Liver (tissue), 9 donors: ENCODE data around the gene INO80C. TPM values are rescaled to one million over a fixed set of nuclear protein-coding genes. Genes with fewer than 3 reads are reported as not detected.

ENCODE experiments used
- DNase-seq: peaks from one replicate; pipeline ENCODE4 v3.0.0-alpha.2; 2017; ENCODE audit warnings: low spot score
- H3K27ac ChIP-seq, 2 donors: one replicate each; pipeline ENCODE4 v1.7.0; 2013; ENCODE audit warnings: inconsistent platforms in 2 of 2, low read length in 2 of 2, control low read depth in 1 of 2, low read depth in 1 of 2, mild to moderate bottlenecking in 1 of 2
- H3K27me3 ChIP-seq, 4 donors: one replicate each; pipeline versions ENCODE4 v1.6.1 to v1.7.0; 2013; ENCODE audit warnings: low read length in 3 of 4, inconsistent platforms in 1 of 4, mild to moderate bottlenecking in 1 of 4, moderate library complexity in 1 of 4; ENCODE audit not compliant: control insufficient read depth in 4 of 4, insufficient read depth in 4 of 4
- H3K36me3 ChIP-seq, 4 donors: one replicate each; pipeline versions ENCODE4 v1.6.1 to v1.7.0; 2013; ENCODE audit warnings: low read length in 3 of 4, mild to moderate bottlenecking in 3 of 4, low read depth in 1 of 4, moderate library complexity in 1 of 4; ENCODE audit not compliant: control insufficient read depth in 4 of 4, insufficient read depth in 3 of 4
- H3K4me1 ChIP-seq, 4 donors: one replicate each; pipeline versions ENCODE4 v1.6.1 to v1.7.0; 2013; ENCODE audit warnings: low read length in 3 of 4, mild to moderate bottlenecking in 3 of 4, moderate library complexity in 1 of 4; ENCODE audit not compliant: control insufficient read depth in 4 of 4, insufficient read depth in 4 of 4
- H3K4me3 ChIP-seq, 3 donors: one replicate each; pipeline versions ENCODE4 v1.6.1 to v1.7.0; 2013; ENCODE audit warnings: low read length in 3 of 3, control low read depth in 1 of 3, low read depth in 1 of 3, mild to moderate bottlenecking in 1 of 3
- H3K9ac ChIP-seq, 2 donors: one replicate each; pipeline ENCODE4 v1.7.0; 2013; ENCODE audit warnings: low read length in 2 of 2, mild to moderate bottlenecking in 2 of 2, moderate library complexity in 2 of 2, control low read depth in 1 of 2, low read depth in 1 of 2
- H3K9me3 ChIP-seq, 4 donors: one replicate each; pipeline versions ENCODE4 v1.6.1 to v1.7.0; 2013; ENCODE audit warnings: low read length in 3 of 4; ENCODE audit not compliant: control insufficient read depth in 4 of 4
- CTCF ChIP-seq: fragments of 150-350 bp; IDR thresholded peaks from 2 replicates; pipeline ENCODE4 v1.5.1; 2017; ENCODE audit warnings: improper control_type of control experiment, low read depth, low read length; ENCODE audit not compliant: missing input control
- EGR1 ChIP-seq, 2 donors: IDR thresholded peaks; 2 replicates each; pipeline ENCODE4 v1.6.1; 2016 to 2018; ENCODE audit warnings: antibody characterized with exemption in 2 of 2, low read depth in 2 of 2
- FOXA1 ChIP-seq: IDR thresholded peaks from 2 replicates; pipeline ENCODE4 v1.6.1; 2016; ENCODE audit warnings: antibody characterized with exemption
- FOXA2 ChIP-seq: IDR thresholded peaks from 2 replicates; pipeline ENCODE4 v1.6.1; 2016; ENCODE audit warnings: antibody characterized with exemption
- GABPA ChIP-seq, 2 donors: IDR thresholded peaks in 1 of 2; conservative IDR thresholded peaks in 1 of 2; 2 replicates each; pipeline ENCODE4 v1.6.1; 2016; ENCODE audit warnings: antibody characterized with exemption in 2 of 2, mild to moderate bottlenecking in 1 of 2, moderate library complexity in 1 of 2
- HNF4A ChIP-seq, 2 donors: conservative IDR thresholded peaks; 2 replicates each; pipeline ENCODE4 v1.6.1; 2016; ENCODE audit warnings: antibody characterized with exemption in 2 of 2, mild to moderate bottlenecking in 2 of 2
- JUND ChIP-seq, 2 donors: IDR thresholded peaks; 2 replicates each; pipeline ENCODE4 v1.6.1; 2016; ENCODE audit warnings: antibody characterized with exemption in 2 of 2
- NR2F2 ChIP-seq: IDR thresholded peaks from 2 replicates; pipeline ENCODE4 v1.6.1; 2016; ENCODE audit warnings: antibody characterized with exemption
- RAD21 ChIP-seq, 2 donors: IDR thresholded peaks; 2 replicates each; pipeline ENCODE4 v1.6.1; 2016; ENCODE audit warnings: antibody characterized with exemption in 2 of 2, mild to moderate bottlenecking in 2 of 2
- RXRA ChIP-seq, 2 donors: IDR thresholded peaks; 2 replicates each; pipeline ENCODE4 v1.6.1; 2017 to 2018; ENCODE audit warnings: antibody characterized with exemption in 2 of 2, mild to moderate bottlenecking in 1 of 2
- TAF1 ChIP-seq: conservative IDR thresholded peaks from 2 replicates; pipeline ENCODE4 v1.6.1; 2016; ENCODE audit warnings: antibody characterized with exemption, mild to moderate bottlenecking
- YY1 ChIP-seq: IDR thresholded peaks from 2 replicates; pipeline ENCODE4 v1.6.1; 2016; ENCODE audit warnings: antibody characterized with exemption, mild to moderate bottlenecking
- WGBS: extraction: QIAGEN DNeasy Blood & Tissue Kit; methylation state at CpG from one replicate; pipeline ENCODE4 v1.1.7; 2013; 5-methylcytosine and 5-hydroxymethylcytosine counted together
- polyA plus RNA-seq, 2 donors: library from polyadenylated mRNA; stranded (reverse) in 1 of 2; unstranded in 1 of 2; fragments of 200-250 nt in 1 of 2; fragments of >200 nt in 1 of 2; fragmentation: Nextera tagmentation in 1 of 2; extraction: Ambion mirVana in 1 of 2; gene quantifications; one replicate each; pipeline versions ENCODE4 v1.2.1 to v1.2.3, GENCODE V29; 2013 to 2015
- total RNA-seq, 2 donors: library from RNA; depleted of rRNA; stranded (reverse); fragments of >200 nt; gene quantifications; one replicate each; pipeline ENCODE4 v1.2.3, GENCODE V29; 2014
- TF ChIP-seq, protein P1 (sequence below): IDR thresholded peaks from 2 replicates; pipeline ENCODE4 v1.6.1; 2016; ENCODE audit warnings: antibody characterized with exemption
- TF ChIP-seq, protein P2 (sequence below): IDR thresholded peaks from 2 replicates; pipeline ENCODE4 v1.6.1; 2016; ENCODE audit warnings: antibody characterized with exemption
- TF ChIP-seq, protein P3 (sequence below): IDR thresholded peaks from 2 replicates; pipeline ENCODE4 v1.6.1; 2016; ENCODE audit warnings: antibody characterized with exemption, mild to moderate bottlenecking
- donor health status: healthy.
- donor health status: healthy.
- donor health status: healthy.
- donor health status: healthy.
- donor health status: healthy.

The INO80C gene
- total and polyA plus RNA-seq, 4 donors: 4.6 to 13.4 (median 10.5) TPM

GRCh38 chr18:35507192-35507591 is 9.4 kb upstream of the INO80C start:
- Histone ChIP-seq H3K4me3 (no peak overlapping the region), H3K9ac (no peak overlapping the region), H3K36me3 (no peaks in the 10 kb centered on the region), H3K27ac (no peak overlapping the region), H3K27me3 (no peaks in the 10 kb centered on the region), H3K9me3 (no peaks in the 10 kb centered on the region), H3K4me1 (peaks cover 0 to 12% (median 6%) of the 10 kb centered on the region in 4 donors)
- 90% methylated on average over 3 of the region's 3 CpGs for WGBS
- no peak for TF ChIP-seq TAF1
- TF ChIP-seq, protein P1, sequence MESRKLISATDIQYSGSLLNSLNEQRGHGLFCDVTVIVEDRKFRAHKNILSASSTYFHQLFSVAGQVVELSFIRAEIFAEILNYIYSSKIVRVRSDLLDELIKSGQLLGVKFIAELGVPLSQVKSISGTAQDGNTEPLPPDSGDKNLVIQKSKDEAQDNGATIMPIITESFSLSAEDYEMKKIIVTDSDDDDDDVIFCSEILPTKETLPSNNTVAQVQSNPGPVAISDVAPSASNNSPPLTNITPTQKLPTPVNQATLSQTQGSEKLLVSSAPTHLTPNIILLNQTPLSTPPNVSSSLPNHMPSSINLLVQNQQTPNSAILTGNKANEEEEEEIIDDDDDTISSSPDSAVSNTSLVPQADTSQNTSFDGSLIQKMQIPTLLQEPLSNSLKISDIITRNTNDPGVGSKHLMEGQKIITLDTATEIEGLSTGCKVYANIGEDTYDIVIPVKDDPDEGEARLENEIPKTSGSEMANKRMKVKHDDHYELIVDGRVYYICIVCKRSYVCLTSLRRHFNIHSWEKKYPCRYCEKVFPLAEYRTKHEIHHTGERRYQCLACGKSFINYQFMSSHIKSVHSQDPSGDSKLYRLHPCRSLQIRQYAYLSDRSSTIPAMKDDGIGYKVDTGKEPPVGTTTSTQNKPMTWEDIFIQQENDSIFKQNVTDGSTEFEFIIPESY: no peak
- no peak for TF ChIP-seq FOXA1
- no peak for TF ChIP-seq RAD21 (IDR thresholded peaks at IDR 0.05)
- no peak for TF ChIP-seq CTCF
- no peak for TF ChIP-seq FOXA2
- TF ChIP-seq RXRA (IDR thresholded peaks at IDR 0.05): no peak
- TF ChIP-seq GABPA (IDR thresholded peaks at IDR 0.05 in 1 of 2, conservative IDR thresholded peaks at IDR 0.05 in 1 of 2): no peak
- TF ChIP-seq, protein P2, sequence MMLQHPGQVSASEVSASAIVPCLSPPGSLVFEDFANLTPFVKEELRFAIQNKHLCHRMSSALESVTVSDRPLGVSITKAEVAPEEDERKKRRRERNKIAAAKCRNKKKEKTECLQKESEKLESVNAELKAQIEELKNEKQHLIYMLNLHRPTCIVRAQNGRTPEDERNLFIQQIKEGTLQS: no peak
- TF ChIP-seq YY1: no peak
- no peak for TF ChIP-seq NR2F2
- no peak for TF ChIP-seq JUND (IDR thresholded peaks at IDR 0.05)
- no peak for TF ChIP-seq HNF4A (conservative IDR thresholded peaks at IDR 0.05)
- no peak for TF ChIP-seq EGR1 (IDR thresholded peaks at IDR 0.05; ENCODE audit: low read depth in 2 of 2)
- DNase-seq: peak; percentile 17

- Histone ChIP-seq H3K9ac (no peak overlapping the region), H3K27ac (peak overlapping the region in 1 of 2 donors; percentile 30), H3K27me3 (no peaks in the 10 kb centered on the region), H3K4me3 (no peak overlapping the region), H3K36me3 (no peaks in the 10 kb centered on the region), H3K4me1 (peaks cover 0 to 12% (median 6%) of the 10 kb centered on the region in 4 donors), H3K9me3 (no peaks in the 10 kb centered on the region)
- WGBS: 24% methylated on average over 5 of the region's 5 CpGs
- DNase-seq: peak; percentile 4
- peak in 1 of 2 donors; percentile 31 for TF ChIP-seq HNF4A (conservative IDR thresholded peaks at IDR 0.05)
- no peak for TF ChIP-seq GABPA (IDR thresholded peaks at IDR 0.05 in 1 of 2, conservative IDR thresholded peaks at IDR 0.05 in 1 of 2)
- TF ChIP-seq FOXA2: no peak
- peak in 1 of 2 donors; percentile 5 for TF ChIP-seq RXRA (IDR thresholded peaks at IDR 0.05)
- TF ChIP-seq NR2F2: no peak
- TF ChIP-seq, protein P3, sequence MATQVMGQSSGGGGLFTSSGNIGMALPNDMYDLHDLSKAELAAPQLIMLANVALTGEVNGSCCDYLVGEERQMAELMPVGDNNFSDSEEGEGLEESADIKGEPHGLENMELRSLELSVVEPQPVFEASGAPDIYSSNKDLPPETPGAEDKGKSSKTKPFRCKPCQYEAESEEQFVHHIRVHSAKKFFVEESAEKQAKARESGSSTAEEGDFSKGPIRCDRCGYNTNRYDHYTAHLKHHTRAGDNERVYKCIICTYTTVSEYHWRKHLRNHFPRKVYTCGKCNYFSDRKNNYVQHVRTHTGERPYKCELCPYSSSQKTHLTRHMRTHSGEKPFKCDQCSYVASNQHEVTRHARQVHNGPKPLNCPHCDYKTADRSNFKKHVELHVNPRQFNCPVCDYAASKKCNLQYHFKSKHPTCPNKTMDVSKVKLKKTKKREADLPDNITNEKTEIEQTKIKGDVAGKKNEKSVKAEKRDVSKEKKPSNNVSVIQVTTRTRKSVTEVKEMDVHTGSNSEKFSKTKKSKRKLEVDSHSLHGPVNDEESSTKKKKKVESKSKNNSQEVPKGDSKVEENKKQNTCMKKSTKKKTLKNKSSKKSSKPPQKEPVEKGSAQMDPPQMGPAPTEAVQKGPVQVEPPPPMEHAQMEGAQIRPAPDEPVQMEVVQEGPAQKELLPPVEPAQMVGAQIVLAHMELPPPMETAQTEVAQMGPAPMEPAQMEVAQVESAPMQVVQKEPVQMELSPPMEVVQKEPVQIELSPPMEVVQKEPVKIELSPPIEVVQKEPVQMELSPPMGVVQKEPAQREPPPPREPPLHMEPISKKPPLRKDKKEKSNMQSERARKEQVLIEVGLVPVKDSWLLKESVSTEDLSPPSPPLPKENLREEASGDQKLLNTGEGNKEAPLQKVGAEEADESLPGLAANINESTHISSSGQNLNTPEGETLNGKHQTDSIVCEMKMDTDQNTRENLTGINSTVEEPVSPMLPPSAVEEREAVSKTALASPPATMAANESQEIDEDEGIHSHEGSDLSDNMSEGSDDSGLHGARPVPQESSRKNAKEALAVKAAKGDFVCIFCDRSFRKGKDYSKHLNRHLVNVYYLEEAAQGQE: no peak
Measured at GRCh38 chr18:35506024-35506712, 8.4 kb upstream of the INO80C start.
